ENCODE measurements around the gene PHLPP1.

GRCh38 chr18:62950246-62950645 is 234.9 kb downstream of the PHLPP1 start:
- TF ChIP-seq CTCF (IDR thresholded peaks at IDR 0.05) (no peak), POLR2A (IDR thresholded peaks at IDR 0.05) (no peak)

Measured in Peyer's patch (tissue), 4 donors.